Measurements from ENCODE around the gene LOXHD1. TPM values are rescaled to one million over a fixed set of nuclear protein-coding genes. Genes with fewer than 3 reads are reported as not detected.

The LOXHD1 gene
- total RNA-seq, 1 donor from 2014 or later, result 0.23 TPM

- Mint-ChIP-seq H3K4me1 (ENCODE audit: unreplicated experiment) (peaks cover 33% of the 10 kb centered on the region), H3K27ac (ENCODE audit: unreplicated experiment) (peak overlapping the region; percentile 84), H3K27me3 (ENCODE audit: unreplicated experiment) (no peaks in the 10 kb centered on the region), H3K36me3 (ENCODE audit: low read depth, unreplicated experiment) (no peaks in the 10 kb centered on the region), H3K4me3 (ENCODE audit: unreplicated experiment) (no peak overlapping the region), H3K9me3 (ENCODE audit: unreplicated experiment) (no peaks in the 10 kb centered on the region)
- DNase-seq (ENCODE audit: low spot score), result peak; percentile 27
- TF ChIP-seq CTCF (IDR thresholded peaks at IDR 0.05; ENCODE audit: unreplicated experiment), result no peak
Observed at GRCh38 chr18:46591783-46592391, 65.1 kb downstream of the LOXHD1 start.

GRCh38 chr18:46590103-46590502 lies 66.9 kb downstream of the LOXHD1 start:
- Mint-ChIP-seq H3K27ac (ENCODE audit: unreplicated experiment) (no peak overlapping the region), H3K36me3 (ENCODE audit: low read depth, unreplicated experiment) (no peaks in the 10 kb centered on the region), H3K9me3 (ENCODE audit: unreplicated experiment) (no peaks in the 10 kb centered on the region), H3K27me3 (ENCODE audit: unreplicated experiment) (no peaks in the 10 kb centered on the region), H3K4me3 (ENCODE audit: unreplicated experiment) (no peak overlapping the region), H3K4me1 (ENCODE audit: unreplicated experiment) (peaks cover 20% of the 10 kb centered on the region)
- TF ChIP-seq CTCF (IDR thresholded peaks at IDR 0.05; ENCODE audit: unreplicated experiment), result no peak
- no peak for DNase-seq (ENCODE audit: low spot score)

GRCh38 chr18:46588971-46589660 lies 67.9 kb downstream of the LOXHD1 start:
- Mint-ChIP-seq H3K36me3 (ENCODE audit: low read depth, unreplicated experiment) (no peaks in the 10 kb centered on the region), H3K4me3 (ENCODE audit: unreplicated experiment) (no peak overlapping the region), H3K27me3 (ENCODE audit: unreplicated experiment) (no peaks in the 10 kb centered on the region), H3K27ac (ENCODE audit: unreplicated experiment) (no peak overlapping the region), H3K9me3 (ENCODE audit: unreplicated experiment) (no peaks in the 10 kb centered on the region), H3K4me1 (ENCODE audit: unreplicated experiment) (peaks cover 19% of the 10 kb centered on the region)
- TF ChIP-seq CTCF (IDR thresholded peaks at IDR 0.05; ENCODE audit: unreplicated experiment), result no peak
- DNase-seq (ENCODE audit: low spot score), result no peak

GRCh38 chr18:46587600-46587999 lies 69.4 kb downstream of the LOXHD1 start:
- H3K4me1 Mint-ChIP-seq (ENCODE audit: unreplicated experiment), result peaks cover 14% of the 10 kb centered on the region
- no peak overlapping the region for H3K4me3 Mint-ChIP-seq (ENCODE audit: unreplicated experiment)
- no peaks in the 10 kb centered on the region for H3K36me3 Mint-ChIP-seq (ENCODE audit: low read depth, unreplicated experiment)
- no peaks in the 10 kb centered on the region for H3K27me3 Mint-ChIP-seq (ENCODE audit: unreplicated experiment)
- DNase-seq (ENCODE audit: low spot score), result no peak
- no peak for TF ChIP-seq CTCF (IDR thresholded peaks at IDR 0.05; ENCODE audit: unreplicated experiment)
- no peaks in the 10 kb centered on the region for H3K9me3 Mint-ChIP-seq (ENCODE audit: unreplicated experiment)
- no peak overlapping the region for H3K27ac Mint-ChIP-seq (ENCODE audit: unreplicated experiment)

GRCh38 chr18:46583711-46584110 lies 73.3 kb downstream of the LOXHD1 start:
- Mint-ChIP-seq H3K4me3 (ENCODE audit: unreplicated experiment) (no peak overlapping the region), H3K27me3 (ENCODE audit: unreplicated experiment) (no peaks in the 10 kb centered on the region), H3K27ac (ENCODE audit: unreplicated experiment) (no peak overlapping the region), H3K9me3 (ENCODE audit: unreplicated experiment) (no peaks in the 10 kb centered on the region), H3K36me3 (ENCODE audit: low read depth, unreplicated experiment) (peaks cover 3% of the 10 kb centered on the region), H3K4me1 (ENCODE audit: unreplicated experiment) (no peaks in the 10 kb centered on the region)
- no peak for DNase-seq (ENCODE audit: low spot score)
- no peak for TF ChIP-seq CTCF (IDR thresholded peaks at IDR 0.05; ENCODE audit: unreplicated experiment)
